MM.1S (cell line): ENCODE data around the gene ZRANB1.

ENCODE experiments used
- CTCF ChIP-seq: fragments of 300-600 bp; sonication (generic); IDR thresholded peaks from 2 replicates; pipeline ENCODE4 v1.5.1; 2016; ENCODE audit warnings: antibody characterized with exemption, low read length, mixed read lengths
- EZH2 ChIP-seq: fragments of 300-600 bp; sonication (generic); optimal IDR thresholded peaks from 2 replicates; pipeline ENCODE3; 2017; ENCODE audit warnings: low read depth, mild to moderate bottlenecking, antibody characterized with exemption, low read length, mixed read lengths

GRCh38 chr10:124983321-124983720 lies 41.4 kb downstream of the ZRANB1 start:
- TF ChIP-seq CTCF (no peak), EZH2 (no peak)
